ENCODE results near the gene STAT3.
"Not testable (repeated sequence)": the region's sequence is repeated elsewhere in the genome, so short reads cannot be mapped to it uniquely, and the experiment has no call there.

The STAT3 gene

GRCh38 chr17:42380935-42381334 is 7.3 kb downstream of the STAT3 start:
- no peak for DNase-seq (ENCODE audit: low read depth)

GRCh38 chr17:42378959-42379594 is 9.2 kb downstream of the STAT3 start:
- DNase-seq (ENCODE audit: low read depth) = peak; percentile 28

- no peak for DNase-seq (ENCODE audit: low read depth)
These were observed 9.8 kb downstream of the STAT3 start for GRCh38 chr17:42378359-42378958.

GRCh38 chr17:42373896-42374295 is 14.3 kb downstream of the STAT3 start:
- no peak for DNase-seq (ENCODE audit: low read depth)

GRCh38 chr17:42372142-42372541 is 16.1 kb downstream of the STAT3 start:
- no peak for DNase-seq (ENCODE audit: low read depth)

- DNase-seq (ENCODE audit: low read depth) = not testable (repeated sequence)
These were observed 19.3 kb downstream of the STAT3 start for GRCh38 chr17:42368797-42369561.

GRCh38 chr17:42368310-42368709 is 19.9 kb downstream of the STAT3 start:
- DNase-seq (ENCODE audit: low read depth) = not testable (repeated sequence)

- not testable (repeated sequence) for DNase-seq (ENCODE audit: low read depth)
These were observed 21.8 kb downstream of the STAT3 start for GRCh38 chr17:42366176-42367023.

GRCh38 chr17:42365136-42365535 is 23.1 kb downstream of the STAT3 start:
- DNase-seq (ENCODE audit: low read depth) = peak; percentile 77

GRCh38 chr17:42363767-42364585 is 24.3 kb downstream of the STAT3 start:
- DNase-seq (ENCODE audit: low read depth) = no peak

GRCh38 chr17:42363231-42363630 is 25.0 kb downstream of the STAT3 start:
- no peak for DNase-seq (ENCODE audit: low read depth)

- DNase-seq (ENCODE audit: low read depth) = no peak
These were observed 25.8 kb downstream of the STAT3 start for GRCh38 chr17:42362245-42362961.

- no peak for DNase-seq (ENCODE audit: low read depth)
These were observed 26.5 kb downstream of the STAT3 start for GRCh38 chr17:42361781-42362186.

- not testable (repeated sequence) for DNase-seq (ENCODE audit: low read depth)
These were observed 27.9 kb downstream of the STAT3 start for GRCh38 chr17:42360388-42360787.

GRCh38 chr17:42359133-42359532 is 29.1 kb downstream of the STAT3 start:
- no peak for DNase-seq (ENCODE audit: low read depth)

GRCh38 chr17:42358434-42358833 is 29.8 kb downstream of the STAT3 start:
- no peak for DNase-seq (ENCODE audit: low read depth)

- DNase-seq (ENCODE audit: low read depth) = no peak
These were observed 33.0 kb downstream of the STAT3 start for GRCh38 chr17:42354956-42355843.

GRCh38 chr17:42348104-42348503 is 40.1 kb downstream of the STAT3 start:
- DNase-seq (ENCODE audit: low read depth) = no peak

- DNase-seq (ENCODE audit: low read depth) = no peak
These were observed 40.6 kb downstream of the STAT3 start for GRCh38 chr17:42347606-42348005.

GRCh38 chr17:42347198-42347597 is 41.0 kb downstream of the STAT3 start:
- peak; percentile 87 for DNase-seq (ENCODE audit: low read depth)
